ENCODE data around the gene MAN1C1. TPM values are rescaled to one million over a fixed set of nuclear protein-coding genes. Genes with fewer than 3 reads are reported as not detected.

The MAN1C1 gene
- total and polyA plus RNA-seq, 10 of the 15 experiments (the other 5 are each of a cell fraction or from before 2014, with no cell fraction given): 0.12 to 0.56 (median 0.22) TPM; not detected in 3

- ATAC-seq: peak; percentile 94
- peaks cover 7% of the 10 kb centered on the region; the same call in 2 of the 3 replicates for H3K9me3 ChIP-seq (replicated peaks; ENCODE audit: control insufficient read depth, insufficient read depth, low read length)
- WGBS (ENCODE audit: insufficient coverage, insufficient replicate concordance, low lambda C conversion rate, missing lambda C conversion rate): 8% methylated on average over 7 of the region's 7 CpGs
- no peaks in the 10 kb centered on the region for H4K20me1 ChIP-seq (ENCODE audit: control insufficient read depth, insufficient read depth)
- POLR2A ChIA-PET: no interaction called here
- H3K27me3 ChIP-seq (replicated peaks in 1 of 2; ENCODE audit: control insufficient read depth in 2 of 2, insufficient read depth in 2 of 2, low read length in 1 of 2): peaks cover 0 to under 1% of the 10 kb centered on the region in 2 experiments; a peak in 1 of 4 replicates
- H2AFZ ChIP-seq (ENCODE audit: control insufficient read depth, low read depth, low read length): no peak overlapping the region
- no TSS peak for BruUV-seq (replicated peaks)
- peak; percentile 91 for FAIRE-seq
- intact Hi-C loops (cut with micrococcal nuclease; ENCODE audit: unreplicated experiment): no loop called here
- no peak overlapping the region for H3K4me3 ChIP-seq
- RAD21 ChIA-PET (ENCODE audit: unreplicated experiment): interaction anchor here (1.1 kb wide), 1 partner anchor 219 kb away, joined by 4 read pairs; no protein-coding TSS in a partner anchor
- SMC1A ChIA-PET (ENCODE audit: uncharacterized antibody, unreplicated experiment): no interaction called here
- no peak overlapping the region for H3K9ac ChIP-seq (ENCODE audit: control insufficient read depth, insufficient read depth, low read length)
- in situ Hi-C loops (cut with MboI): no loop called here
- no peak for DNase-seq (ENCODE audit: low read depth, low spot score)
- peaks cover 15% of the 10 kb centered on the region for H3K4me1 ChIP-seq (ENCODE audit: control insufficient read depth, insufficient read depth, low read length)
- H3K27ac ChIP-seq (ENCODE audit: control insufficient read depth, insufficient read depth): no peak overlapping the region
- no peaks in the 10 kb centered on the region for H3K36me3 ChIP-seq (ENCODE audit: control insufficient read depth in 2 of 2, insufficient read depth in 2 of 2, low read length in 1 of 2)
- CTCF ChIA-PET: interaction anchor here (0.6 to 3.8 kb wide), 5 partner anchors 9 to 199 kb away, joined by 3 to 18 read pairs (median 3); no protein-coding TSS in a partner anchor
- no peaks in the 10 kb centered on the region for H3K79me2 ChIP-seq (ENCODE audit: control insufficient read depth, insufficient read depth, low read length)
- peak overlapping the region; percentile 50 for H3K4me2 ChIP-seq (ENCODE audit: control insufficient read depth, insufficient read depth)
- no peak for TF ChIP-seq IRF3 (IDR thresholded peaks at IDR 0.05)
- TF ChIP-seq YY1 (IDR thresholded peaks at IDR 0.05; ENCODE audit: low read depth, low read length): no peak
- TF ChIP-seq ZNF592 (IDR thresholded peaks at IDR 0.05): no peak
- TF ChIP-seq SPI1 (IDR thresholded peaks at IDR 0.05; ENCODE audit: borderline replicate concordance, insufficient read depth, low read depth, low read length): peak; percentile 70; the same call in 1 of the 2 replicates
- no peak for TF ChIP-seq TARDBP (IDR thresholded peaks at IDR 0.05; ENCODE audit: borderline replicate concordance)
- TF ChIP-seq RB1 (IDR thresholded peaks at IDR 0.05; ENCODE audit: borderline replicate concordance): no peak
- TF ChIP-seq NKRF (conservative IDR thresholded peaks at IDR 0.05): no peak
- no peak for TF ChIP-seq PAX8 (IDR thresholded peaks at IDR 0.05)
- no peak for TF ChIP-seq E4F1 (IDR thresholded peaks at IDR 0.05; ENCODE audit: borderline replicate concordance, partially characterized antibody)
- TF ChIP-seq SMAD5 (IDR thresholded peaks at IDR 0.05; ENCODE audit: low read depth): no peak
- no peak for TF ChIP-seq TCF12 (IDR thresholded peaks at IDR 0.05; ENCODE audit: low read depth, low read length)
- TF ChIP-seq IKZF2 (IDR thresholded peaks at IDR 0.05): peak; percentile 26 to 27; a peak in 1 of 4 replicates
These were observed 16.5 kb upstream of the MAN1C1 start for GRCh38 chr1:25599969-25600610.

Measured in GM12878 (cell line).